TTC549 (cell line): ENCODE data around the gene METTL26.

Source experiments
- FAIRE-seq: peaks from 2 replicates; lab custom pipeline; 2012; peaks lifted over from hg19 to GRCh38; lab: Jason Lieb, UNC

The METTL26 gene

GRCh38 chr16:658679-659571, 22.8 kb upstream of the METTL26 start:
- FAIRE-seq: no peak

- no peak for FAIRE-seq
Measured at GRCh38 chr16:657487-657886, 21.4 kb upstream of the METTL26 start.

- FAIRE-seq: no peak
Measured at GRCh38 chr16:654034-654433, 17.9 kb upstream of the METTL26 start.

- FAIRE-seq: no peak
Measured at GRCh38 chr16:652454-653305, 16.6 kb upstream of the METTL26 start.

GRCh38 chr16:651844-652243, 15.7 kb upstream of the METTL26 start:
- no peak for FAIRE-seq

- FAIRE-seq: no peak
Measured at GRCh38 chr16:649631-650030, 13.5 kb upstream of the METTL26 start.

GRCh38 chr16:648781-649589, 12.9 kb upstream of the METTL26 start, which contains the start of gene WDR90:
WDR90 (plus strand) TSS chr16:649365; CDS start chr16:649417, 52 bp downstream.
- FAIRE-seq: no peak

GRCh38 chr16:648071-648780, 12.1 kb upstream of the METTL26 start:
- FAIRE-seq: no peak

- FAIRE-seq: no peak
Measured at GRCh38 chr16:647173-647902, 11.2 kb upstream of the METTL26 start.

GRCh38 chr16:646679-647172, 10.6 kb upstream of the METTL26 start:
- no peak for FAIRE-seq

- no peak for FAIRE-seq
Measured at GRCh38 chr16:645852-646678, 10.0 kb upstream of the METTL26 start.

- no peak for FAIRE-seq
Measured at GRCh38 chr16:644556-644955, 8.5 kb upstream of the METTL26 start.

- no peak for FAIRE-seq
Measured at GRCh38 chr16:643050-643368, 6.9 kb upstream of the METTL26 start.

- no peak for FAIRE-seq
Measured at GRCh38 chr16:642189-643049, 6.3 kb upstream of the METTL26 start.

- no peak for FAIRE-seq
Measured at GRCh38 chr16:641326-642188, 5.5 kb upstream of the METTL26 start, which contains the start of gene MCRIP2. MCRIP2 (plus strand) TSS chr16:641828; CDS start chr16:641992, 164 bp downstream.

GRCh38 chr16:640614-641013, 4.5 kb upstream of the METTL26 start:
- no peak for FAIRE-seq

- FAIRE-seq: no peak
Measured at GRCh38 chr16:638836-639235, 2.7 kb upstream of the METTL26 start.

GRCh38 chr16:638034-638543, 2.0 kb upstream of the METTL26 start:
- no peak for FAIRE-seq
